ENCODE results near the gene PLCH1. TPM values are rescaled to one million over a fixed set of nuclear protein-coding genes. Genes with fewer than 3 reads are reported as not detected.

The PLCH1 gene
- total and polyA plus RNA-seq, 2 donors (not counting 1 experiment from before 2014, with no cell fraction given): 0.27 TPM; not detected in 1

DNA sequence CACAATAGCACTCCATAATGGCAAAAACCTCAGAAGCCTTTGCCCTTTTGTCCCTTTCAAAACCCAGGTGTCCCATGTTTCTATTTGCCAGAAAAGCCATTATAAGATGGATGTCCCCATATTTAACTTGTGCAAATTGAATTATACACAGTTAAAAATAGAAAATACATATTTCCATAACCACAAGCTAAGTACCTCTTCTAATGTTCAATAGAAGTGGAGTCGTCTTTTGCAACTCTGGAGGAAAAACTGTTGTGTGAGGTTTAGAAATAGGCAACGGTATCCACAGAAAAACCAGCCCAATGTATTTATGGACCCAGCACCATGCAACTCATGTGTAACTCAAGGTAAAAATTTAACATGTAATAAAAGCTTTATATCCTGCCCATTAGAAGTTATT lies 367.8 kb downstream of the PLCH1 start:
- H3K4me3 Mint-ChIP-seq: no peak overlapping the region
- Histone ChIP-seq H3K27me3 (replicated peaks in 1 of 4; ENCODE audit: control extremely low read depth in 1 of 4, control insufficient read depth in 3 of 4, insufficient read depth in 4 of 4, low read length in 3 of 4) (no peaks in the 10 kb centered on the region), H3K4me1 (ENCODE audit: control insufficient read depth in 2 of 2, insufficient read depth in 2 of 2, low read length in 2 of 2) (no peaks in the 10 kb centered on the region), H3K9ac (ENCODE audit: low read length) (no peak overlapping the region), H3K4me2 (replicated peaks; ENCODE audit: low read depth, low read length, poor library complexity, severe bottlenecking) (no peak overlapping the region), H2AFZ (ENCODE audit: insufficient read depth, low read depth, low read length, poor library complexity, severe bottlenecking) (no peak overlapping the region), H3K36me3 (replicated peaks in 1 of 2; ENCODE audit: control extremely low read depth in 1 of 2, control insufficient read depth in 1 of 2, extremely low read depth in 1 of 2, insufficient read depth in 2 of 2, low read length in 1 of 2) (no peaks in the 10 kb centered on the region), H3K79me2 (ENCODE audit: control insufficient read depth, insufficient read depth, low read length) (no peaks in the 10 kb centered on the region), H3K9me3 (ENCODE audit: control extremely low read depth in 1 of 3, control insufficient read depth in 2 of 3, insufficient read depth in 1 of 3, low read length in 2 of 3) (no peaks in the 10 kb centered on the region), H3K4me3 (ENCODE audit: control extremely low read depth in 1 of 5, extremely low read depth in 1 of 5, insufficient read depth in 1 of 5, low read depth in 2 of 5, low read length in 4 of 5) (no peak overlapping the region), H3K27ac (ENCODE audit: low read length in 2 of 2) (no peak overlapping the region), H4K20me1 (ENCODE audit: control insufficient read depth, insufficient read depth, low read length, poor library complexity, severe bottlenecking) (no peaks in the 10 kb centered on the region)
- no peaks in the 10 kb centered on the region for H3K9me3 Mint-ChIP-seq (ENCODE audit: insufficient read depth)
- ChIA-PET CTCF (interaction anchor here (0.7 kb wide), 1 partner anchor 29 kb away, joined by 3 read pairs; no protein-coding TSS in a partner anchor), POLR2A (no interaction called here)
- no peak for TF ChIP-seq EZH2 (IDR thresholded peaks at IDR 0.05; ENCODE audit: borderline replicate concordance, insufficient read depth, low read depth, low read length, poor library complexity, severe bottlenecking)
- TF ChIP-seq, protein P1, sequence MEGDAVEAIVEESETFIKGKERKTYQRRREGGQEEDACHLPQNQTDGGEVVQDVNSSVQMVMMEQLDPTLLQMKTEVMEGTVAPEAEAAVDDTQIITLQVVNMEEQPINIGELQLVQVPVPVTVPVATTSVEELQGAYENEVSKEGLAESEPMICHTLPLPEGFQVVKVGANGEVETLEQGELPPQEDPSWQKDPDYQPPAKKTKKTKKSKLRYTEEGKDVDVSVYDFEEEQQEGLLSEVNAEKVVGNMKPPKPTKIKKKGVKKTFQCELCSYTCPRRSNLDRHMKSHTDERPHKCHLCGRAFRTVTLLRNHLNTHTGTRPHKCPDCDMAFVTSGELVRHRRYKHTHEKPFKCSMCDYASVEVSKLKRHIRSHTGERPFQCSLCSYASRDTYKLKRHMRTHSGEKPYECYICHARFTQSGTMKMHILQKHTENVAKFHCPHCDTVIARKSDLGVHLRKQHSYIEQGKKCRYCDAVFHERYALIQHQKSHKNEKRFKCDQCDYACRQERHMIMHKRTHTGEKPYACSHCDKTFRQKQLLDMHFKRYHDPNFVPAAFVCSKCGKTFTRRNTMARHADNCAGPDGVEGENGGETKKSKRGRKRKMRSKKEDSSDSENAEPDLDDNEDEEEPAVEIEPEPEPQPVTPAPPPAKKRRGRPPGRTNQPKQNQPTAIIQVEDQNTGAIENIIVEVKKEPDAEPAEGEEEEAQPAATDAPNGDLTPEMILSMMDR (IDR thresholded peaks at IDR 0.05): no peak
- intact Hi-C loops (cut with micrococcal nuclease): no loop called here
- H3K27me3 Mint-ChIP-seq: peaks cover 2% of the 10 kb centered on the region
- H3K4me1 Mint-ChIP-seq: no peaks in the 10 kb centered on the region
- no peak for ATAC-seq (ENCODE audit: low read depth)
- no CpG with 5 or more reads among the region's 2 CpGs for WGBS (ENCODE audit: insufficient coverage)
- no peak for DNase-seq
- H3K27ac Mint-ChIP-seq: no peak overlapping the region

DNA sequence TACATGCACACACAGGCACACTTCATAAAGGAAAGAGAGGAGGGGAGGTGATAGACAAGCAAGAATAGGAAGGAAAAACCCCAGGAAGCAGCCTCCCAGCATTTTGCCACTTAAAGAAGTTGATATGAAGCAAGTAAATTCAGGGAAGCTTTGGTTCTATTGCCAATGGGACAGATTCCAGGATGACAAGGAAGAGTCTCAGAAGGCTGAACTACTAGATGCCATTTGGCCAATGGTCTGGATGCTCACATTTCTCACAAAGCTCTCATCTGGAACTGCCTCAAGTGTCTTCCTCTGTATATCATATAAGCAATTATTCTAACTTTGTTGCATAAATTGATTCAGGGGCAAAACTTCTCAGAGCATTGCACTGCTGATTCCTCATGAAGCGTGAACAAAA lies 372.6 kb downstream of the PLCH1 start:
- Mint-ChIP-seq H3K9me3 (ENCODE audit: insufficient read depth) (no peaks in the 10 kb centered on the region), H3K27ac (no peak overlapping the region), H3K4me1 (peaks cover 6% of the 10 kb centered on the region), H3K4me3 (no peak overlapping the region), H3K27me3 (no peaks in the 10 kb centered on the region)
- no peak for ATAC-seq (ENCODE audit: low read depth)
- no peaks in the 10 kb centered on the region for H3K9me3 ChIP-seq (ENCODE audit: control extremely low read depth in 1 of 3, control insufficient read depth in 2 of 3, insufficient read depth in 1 of 3, low read length in 2 of 3)
- no peak overlapping the region for H2AFZ ChIP-seq (ENCODE audit: insufficient read depth, low read depth, low read length, poor library complexity, severe bottlenecking)
- H3K36me3 ChIP-seq (replicated peaks in 1 of 2; ENCODE audit: control extremely low read depth in 1 of 2, control insufficient read depth in 1 of 2, extremely low read depth in 1 of 2, insufficient read depth in 2 of 2, low read length in 1 of 2): no peaks in the 10 kb centered on the region
- no peak for DNase-seq
- no peak overlapping the region for H3K4me3 ChIP-seq (ENCODE audit: control extremely low read depth in 1 of 5, extremely low read depth in 1 of 5, insufficient read depth in 1 of 5, low read depth in 2 of 5, low read length in 4 of 5)
- ChIA-PET POLR2A (no interaction called here), CTCF (no interaction called here)
- intact Hi-C loops (cut with micrococcal nuclease): no loop called here
- TF ChIP-seq, protein P1 (IDR thresholded peaks at IDR 0.05): no peak
- no peak for TF ChIP-seq EZH2 (IDR thresholded peaks at IDR 0.05; ENCODE audit: borderline replicate concordance, insufficient read depth, low read depth, low read length, poor library complexity, severe bottlenecking)
- no peaks in the 10 kb centered on the region for H3K27me3 ChIP-seq (replicated peaks in 1 of 4; ENCODE audit: control extremely low read depth in 1 of 4, control insufficient read depth in 3 of 4, insufficient read depth in 4 of 4, low read length in 3 of 4)
- H3K4me2 ChIP-seq (replicated peaks; ENCODE audit: low read depth, low read length, poor library complexity, severe bottlenecking): no peak overlapping the region
- no peak overlapping the region for H3K9ac ChIP-seq (ENCODE audit: low read length)
- H3K79me2 ChIP-seq (ENCODE audit: control insufficient read depth, insufficient read depth, low read length): no peaks in the 10 kb centered on the region
- no CpG with 5 or more reads among the region's 1 CpG for WGBS (ENCODE audit: insufficient coverage)
- no peaks in the 10 kb centered on the region for H4K20me1 ChIP-seq (ENCODE audit: control insufficient read depth, insufficient read depth, low read length, poor library complexity, severe bottlenecking)
- no peak overlapping the region for H3K27ac ChIP-seq (ENCODE audit: low read length in 2 of 2)
- H3K4me1 ChIP-seq (ENCODE audit: control insufficient read depth in 2 of 2, insufficient read depth in 2 of 2, low read length in 2 of 2): no peaks in the 10 kb centered on the region

Measured in B cell (primary cell).